ENCODE data around the gene FOXC2. TPM values are rescaled to one million over a fixed set of nuclear protein-coding genes. Genes with fewer than 3 reads are reported as not detected.
A peak's percentile ranks its signal among the peaks of the same experiment; 100 is the strongest.

FOXC2 gene
- total RNA-seq, 2 donors from 2014 or later = not detected

GRCh38 chr16:86554917-86555703 is 11.5 kb upstream of the FOXC2 start, which contains the start of gene MTHFSD:
TSS of gene MTHFSD (minus strand) at chr16:86555235. CDS start at chr16:86555184, 51 bp downstream.
- Mint-ChIP-seq H3K36me3 (ENCODE audit: low read depth) (no peaks in the 10 kb centered on the region), H3K27ac (peak within 1 kb of the TSS; percentile 94), H3K27me3 (peaks cover 18% of the 10 kb centered on the region), H3K4me1 (peaks cover 19% of the 10 kb centered on the region), H3K4me3 (peak within 1 kb of the TSS; percentile 88)
- ATAC-seq (peak; percentile 91), DNase-seq (peak; percentile 92 to 97 (median 95))
- H3K9me3 ChIP-seq (ENCODE audit: control insufficient read depth, low read length, poor library complexity, severe bottlenecking) = no peaks in the 10 kb centered on the region

DNA sequence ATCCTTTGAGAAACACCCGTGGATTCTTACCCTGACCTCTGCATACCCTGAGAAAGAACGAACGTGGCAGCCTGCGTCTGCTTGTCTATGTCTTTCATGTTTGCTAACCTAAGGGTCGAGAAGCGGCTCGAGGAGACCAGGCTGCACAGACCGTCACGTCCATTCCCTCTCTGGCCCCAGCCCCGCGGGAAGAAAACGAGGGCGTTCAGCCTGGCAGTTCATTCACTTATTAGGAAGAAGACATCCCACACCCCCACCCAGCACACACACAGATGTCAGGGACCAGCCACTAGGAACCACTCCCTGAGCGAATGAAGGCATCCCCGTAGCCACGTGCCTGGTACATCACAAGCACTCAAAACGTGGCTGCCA is 10.9 kb upstream of the FOXC2 start:
- H3K36me3 Mint-ChIP-seq (ENCODE audit: low read depth) = peaks cover 2% of the 10 kb centered on the region
- peaks cover 19% of the 10 kb centered on the region for H3K4me1 Mint-ChIP-seq
- peak overlapping the region; percentile 88 for H3K4me3 Mint-ChIP-seq
- peaks cover 23% of the 10 kb centered on the region for H3K27me3 Mint-ChIP-seq
- peak overlapping the region; percentile 94 for H3K27ac Mint-ChIP-seq
- ATAC-seq (no peak), DNase-seq (no peak)
- no peaks in the 10 kb centered on the region for H3K9me3 ChIP-seq (ENCODE audit: control insufficient read depth, low read length, poor library complexity, severe bottlenecking)

- H3K4me1 Mint-ChIP-seq = peaks cover 19% of the 10 kb centered on the region
- peaks cover 2% of the 10 kb centered on the region for H3K36me3 Mint-ChIP-seq (ENCODE audit: low read depth)
- H3K9me3 ChIP-seq (ENCODE audit: control insufficient read depth, low read length, poor library complexity, severe bottlenecking) = no peaks in the 10 kb centered on the region
- H3K27me3 Mint-ChIP-seq = peaks cover 27% of the 10 kb centered on the region
- peak overlapping the region; percentile 88 for H3K4me3 Mint-ChIP-seq
- H3K27ac Mint-ChIP-seq = peak overlapping the region; percentile 27
- DNase-seq = no peak
- ATAC-seq = no peak
Measured at GRCh38 chr16:86556576-86556975, 10.1 kb upstream of the FOXC2 start.

GRCh38 chr16:86557587-86557986 is 9.0 kb upstream of the FOXC2 start:
- no peaks in the 10 kb centered on the region for H3K9me3 ChIP-seq (ENCODE audit: control insufficient read depth, low read length, poor library complexity, severe bottlenecking)
- DNase-seq = no peak
- peaks cover 17% of the 10 kb centered on the region for H3K4me1 Mint-ChIP-seq
- no peak for ATAC-seq
- H3K27ac Mint-ChIP-seq = no peak overlapping the region
- H3K4me3 Mint-ChIP-seq = no peak overlapping the region
- peaks cover 2% of the 10 kb centered on the region for H3K36me3 Mint-ChIP-seq (ENCODE audit: low read depth)
- H3K27me3 Mint-ChIP-seq = peaks cover 30% of the 10 kb centered on the region

DNA sequence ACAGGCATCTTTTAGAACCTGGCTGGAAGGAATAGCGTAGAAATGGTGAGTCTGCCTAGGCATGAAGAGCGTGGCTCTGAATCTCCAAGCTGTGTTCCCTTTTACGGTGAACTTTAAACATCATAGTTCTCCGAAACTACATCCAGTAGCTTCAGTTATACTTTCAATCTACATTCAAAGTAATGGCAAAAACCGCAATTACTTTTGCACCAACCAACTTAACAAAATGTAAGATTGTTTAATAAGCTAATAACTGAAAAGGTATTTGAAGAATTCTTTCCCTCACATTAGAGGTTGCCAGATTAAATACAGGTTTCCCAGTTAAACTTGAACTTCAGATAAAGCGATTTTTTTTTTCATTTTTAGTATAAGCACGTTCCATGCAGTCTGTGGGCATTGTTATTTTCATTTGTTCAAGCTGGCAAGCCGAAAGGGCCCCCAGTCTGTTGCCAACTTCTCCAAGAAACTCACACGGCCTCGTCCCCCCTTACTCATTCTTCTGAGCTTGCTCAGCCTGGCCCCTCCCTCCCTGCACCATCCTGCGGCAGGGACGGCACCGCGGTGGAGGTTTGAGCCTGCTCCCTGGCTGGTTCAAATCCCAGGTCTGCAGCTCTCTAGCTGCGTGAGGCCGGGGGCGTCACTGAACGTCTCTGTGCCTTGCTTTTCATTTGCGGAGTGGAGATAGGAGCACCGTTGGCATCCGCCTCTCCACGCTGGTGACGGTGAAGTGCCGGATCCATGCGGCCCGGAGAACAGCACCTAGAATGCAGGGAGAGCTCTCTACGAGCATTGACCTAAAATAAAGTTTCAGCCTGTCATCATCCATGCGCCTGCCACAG is 8.1 kb upstream of the FOXC2 start:
- Mint-ChIP-seq H3K27me3 (peaks cover 39% of the 10 kb centered on the region), H3K36me3 (ENCODE audit: low read depth) (peaks cover 2% of the 10 kb centered on the region), H3K4me3 (no peak overlapping the region), H3K4me1 (peaks cover 15% of the 10 kb centered on the region), H3K27ac (no peak overlapping the region)
- no peaks in the 10 kb centered on the region for H3K9me3 ChIP-seq (ENCODE audit: control insufficient read depth, low read length, poor library complexity, severe bottlenecking)
- ATAC-seq = no peak
- no peak for DNase-seq

DNA sequence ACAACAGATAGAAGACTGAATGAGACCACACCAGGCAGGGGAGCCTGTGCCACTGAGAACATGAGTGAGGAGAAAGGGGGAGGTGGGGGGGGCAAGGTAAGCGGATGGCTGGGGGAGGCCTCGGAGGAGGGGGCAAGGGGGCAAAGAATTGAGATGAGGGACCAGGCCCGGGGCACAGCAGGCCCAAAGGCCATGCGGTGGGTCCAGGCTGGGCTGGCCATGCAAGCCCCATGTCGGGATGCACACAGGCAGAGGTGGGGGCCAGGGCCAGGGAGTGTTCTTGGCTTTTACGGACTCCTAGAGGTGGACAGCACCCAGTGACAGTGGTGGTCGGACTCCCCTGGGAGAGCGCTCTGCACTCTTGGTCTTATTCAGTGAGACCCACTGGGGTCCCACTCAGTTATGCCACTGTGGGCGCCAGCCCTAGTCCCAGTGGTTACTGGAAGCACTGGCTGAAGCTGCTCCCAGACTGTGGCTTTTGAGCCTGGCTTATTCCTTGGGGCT is 6.8 kb upstream of the FOXC2 start:
- no peak overlapping the region for H3K27ac Mint-ChIP-seq
- ATAC-seq (no peak), DNase-seq (no peak)
- no peak overlapping the region for H3K4me3 Mint-ChIP-seq
- peaks cover 13% of the 10 kb centered on the region for H3K4me1 Mint-ChIP-seq
- peaks cover 52% of the 10 kb centered on the region for H3K27me3 Mint-ChIP-seq
- no peaks in the 10 kb centered on the region for H3K9me3 ChIP-seq (ENCODE audit: control insufficient read depth, low read length, poor library complexity, severe bottlenecking)
- H3K36me3 Mint-ChIP-seq (ENCODE audit: low read depth) = peaks cover 4% of the 10 kb centered on the region

DNA sequence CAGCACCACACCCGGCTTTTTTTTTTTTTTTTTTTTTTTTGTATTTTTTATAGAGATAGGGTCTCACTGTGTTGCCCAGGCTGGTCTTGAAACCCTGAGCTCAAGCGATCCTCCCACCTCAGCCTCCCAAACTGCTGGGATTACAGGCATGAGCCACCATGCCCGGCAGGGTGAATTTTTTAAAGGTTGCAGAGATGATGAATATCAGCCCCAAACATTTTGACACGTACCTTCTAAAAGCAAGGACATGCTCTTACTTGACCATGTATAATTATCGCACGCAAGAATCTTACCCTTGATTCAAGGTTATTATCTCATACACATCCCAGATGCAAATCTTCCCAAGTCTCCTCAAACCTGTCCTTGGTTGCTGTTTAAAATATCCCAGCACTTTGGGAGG is 4.3 kb upstream of the FOXC2 start:
- Mint-ChIP-seq H3K27ac (no peak overlapping the region), H3K27me3 (peaks cover 64% of the 10 kb centered on the region), H3K4me3 (no peak overlapping the region), H3K36me3 (ENCODE audit: low read depth) (peaks cover 4% of the 10 kb centered on the region), H3K4me1 (peaks cover 8% of the 10 kb centered on the region)
- DNase-seq (no peak), ATAC-seq (no peak)
- no peaks in the 10 kb centered on the region for H3K9me3 ChIP-seq (ENCODE audit: control insufficient read depth, low read length, poor library complexity, severe bottlenecking)

GRCh38 chr16:86563469-86564345 is 2.9 kb upstream of the FOXC2 start:
- ATAC-seq = peak; percentile 98
- no peak overlapping the region for H3K27ac Mint-ChIP-seq
- peak overlapping the region; percentile 79 for H3K4me3 Mint-ChIP-seq
- DNase-seq = peak; percentile 68 to 81 (median 75)
- H3K36me3 Mint-ChIP-seq (ENCODE audit: low read depth) = peaks cover 4% of the 10 kb centered on the region
- H3K4me1 Mint-ChIP-seq = peaks cover 9% of the 10 kb centered on the region
- no peaks in the 10 kb centered on the region for H3K9me3 ChIP-seq (ENCODE audit: control insufficient read depth, low read length, poor library complexity, severe bottlenecking)
- peaks cover 56% of the 10 kb centered on the region for H3K27me3 Mint-ChIP-seq

DNA sequence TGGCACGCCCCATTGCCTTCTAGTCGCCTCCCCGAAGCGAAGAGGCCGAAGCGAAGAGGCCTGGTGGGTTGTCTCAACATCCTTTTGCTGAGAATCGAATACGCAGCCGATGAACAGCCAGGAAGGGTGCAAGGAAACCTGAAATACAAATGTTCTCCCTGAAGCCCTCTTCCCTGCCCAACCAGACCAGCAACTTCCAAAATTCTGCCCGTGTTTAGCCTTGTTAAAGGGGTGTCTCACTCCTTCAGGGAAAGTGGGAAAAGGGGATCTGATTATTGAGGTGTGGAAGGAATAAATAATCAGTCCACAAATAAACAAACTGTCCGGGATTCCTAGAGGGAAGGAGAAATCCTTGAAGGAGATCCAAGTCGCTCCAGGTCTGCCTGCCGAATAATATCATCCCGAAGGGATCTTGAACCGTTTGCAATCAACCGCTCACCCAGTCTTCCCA is 1.4 kb upstream of the FOXC2 start:
- Mint-ChIP-seq H3K36me3 (ENCODE audit: low read depth) (peaks cover 3% of the 10 kb centered on the region), H3K27me3 (peaks cover 60% of the 10 kb centered on the region), H3K4me3 (no peak overlapping the region), H3K4me1 (peaks cover 9% of the 10 kb centered on the region), H3K27ac (no peak overlapping the region)
- ATAC-seq (no peak), DNase-seq (no peak)
- H3K9me3 ChIP-seq (ENCODE audit: control insufficient read depth, low read length, poor library complexity, severe bottlenecking) = no peaks in the 10 kb centered on the region

DNA sequence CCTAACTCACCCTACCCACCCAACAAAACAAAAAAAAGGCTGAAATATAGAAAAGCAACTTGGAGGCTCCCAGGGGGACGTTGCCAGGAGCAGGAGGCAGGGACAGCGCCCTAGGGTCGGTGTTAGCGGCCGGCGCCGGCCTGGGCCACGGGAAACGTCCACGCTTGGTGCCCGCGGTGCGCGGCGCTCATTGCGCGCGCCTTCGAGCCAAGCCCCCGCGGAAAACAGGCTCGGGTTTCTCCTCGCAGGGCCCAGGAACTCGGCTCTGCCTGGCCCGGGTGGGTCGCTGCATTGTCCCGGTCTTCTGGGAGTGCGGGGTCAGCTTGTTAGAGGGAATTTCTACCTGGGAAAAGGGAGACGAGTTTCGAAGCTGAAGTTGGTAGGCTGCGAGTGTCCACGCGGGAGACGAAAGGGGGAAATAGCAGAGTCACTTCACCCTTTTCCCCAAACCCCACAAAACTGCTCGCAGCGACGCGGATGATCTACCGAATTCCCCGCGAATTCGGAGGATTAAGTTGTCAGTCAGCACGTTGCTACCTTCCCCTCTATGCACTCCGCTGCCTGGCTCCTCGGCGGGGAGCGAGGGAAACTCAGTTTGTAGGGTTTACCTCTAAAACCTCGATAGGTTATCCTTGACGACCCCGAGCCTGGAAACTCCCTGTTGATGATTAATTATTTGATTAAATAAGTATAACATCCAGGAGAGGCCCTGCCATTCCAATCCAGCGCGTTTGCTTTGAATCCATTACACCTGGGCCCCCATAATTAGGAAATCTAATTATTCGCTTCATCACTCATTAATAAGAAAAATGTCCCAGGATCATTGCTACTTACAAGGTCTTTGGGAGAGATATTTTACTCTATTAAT is 751 bp upstream of the FOXC2 start:
- no peak overlapping the region for H3K4me3 Mint-ChIP-seq
- ATAC-seq (no peak), DNase-seq (no peak)
- H3K4me1 Mint-ChIP-seq = peaks cover 9% of the 10 kb centered on the region
- no peaks in the 10 kb centered on the region for H3K9me3 ChIP-seq (ENCODE audit: control insufficient read depth, low read length, poor library complexity, severe bottlenecking)
- peaks cover 59% of the 10 kb centered on the region for H3K27me3 Mint-ChIP-seq
- peaks cover 2% of the 10 kb centered on the region for H3K36me3 Mint-ChIP-seq (ENCODE audit: low read depth)
- H3K27ac Mint-ChIP-seq = no peak overlapping the region

DNA sequence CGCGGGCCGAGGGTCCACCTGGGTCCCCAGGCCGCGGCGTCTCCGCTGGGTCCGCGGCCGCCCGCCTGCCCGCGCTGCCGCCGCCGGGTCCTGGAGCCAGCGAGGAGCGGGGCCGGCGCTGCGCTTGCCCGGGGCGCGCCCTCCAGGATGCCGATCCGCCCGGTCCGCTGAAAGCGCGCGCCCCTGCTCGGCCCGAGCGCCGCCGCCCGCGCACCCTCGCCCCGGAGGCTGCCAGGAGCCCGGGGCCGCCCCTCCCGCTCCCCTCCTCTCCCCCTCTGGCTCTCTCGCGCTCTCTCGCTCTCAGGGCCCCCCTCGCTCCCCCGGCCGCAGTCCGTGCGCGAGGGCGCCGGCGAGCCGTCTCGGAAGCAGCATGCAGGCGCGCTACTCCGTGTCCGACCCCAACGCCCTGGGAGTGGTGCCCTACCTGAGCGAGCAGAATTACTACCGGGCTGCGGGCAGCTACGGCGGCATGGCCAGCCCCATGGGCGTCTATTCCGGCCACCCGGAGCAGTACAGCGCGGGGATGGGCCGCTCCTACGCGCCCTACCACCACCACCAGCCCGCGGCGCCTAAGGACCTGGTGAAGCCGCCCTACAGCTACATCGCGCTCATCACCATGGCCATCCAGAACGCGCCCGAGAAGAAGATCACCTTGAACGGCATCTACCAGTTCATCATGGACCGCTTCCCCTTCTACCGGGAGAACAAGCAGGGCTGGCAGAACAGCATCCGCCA is 504 bp downstream of the FOXC2 start:
- H3K9me3 ChIP-seq (ENCODE audit: control insufficient read depth, low read length, poor library complexity, severe bottlenecking) = no peaks in the 10 kb centered on the region
- ATAC-seq (no peak), DNase-seq (no peak)
- no peak overlapping the region for H3K27ac Mint-ChIP-seq
- peak overlapping the region; percentile 50 for H3K4me3 Mint-ChIP-seq
- H3K4me1 Mint-ChIP-seq = peaks cover 9% of the 10 kb centered on the region
- H3K36me3 Mint-ChIP-seq (ENCODE audit: low read depth) = peaks cover 2% of the 10 kb centered on the region
- H3K27me3 Mint-ChIP-seq = peaks cover 69% of the 10 kb centered on the region

Data from T-helper 17 cell (primary cell).